ENCODE data around the gene INPP5D. TPM values are rescaled to one million over a fixed set of nuclear protein-coding genes. Genes with fewer than 3 reads are reported as not detected.

The INPP5D gene
- total RNA-seq, 4 donors from 2014 or later: 11.6 to 333 (median 26.2) TPM

- no peaks in the 10 kb centered on the region for H3K9me3 ChIP-seq
- DNase-seq: no peak
Observed at GRCh38 chr2:233060501-233060979, 398 bp downstream of the INPP5D start.

GRCh38 chr2:233060980-233061590, 943 bp downstream of the INPP5D start:
- Histone ChIP-seq H3K36me3 (no peaks in the 10 kb centered on the region), H3K27me3 (no peaks in the 10 kb centered on the region), H3K4me1 (peaks cover 0 to 33% (median 16%) of the 10 kb centered on the region in 4 donors), H3K27ac (peak overlapping the region; percentile 75 to 97 (median 82)), H3K4me3 (peak overlapping the region; percentile 53 to 70 (median 58)), H3K9me3 (no peaks in the 10 kb centered on the region)
- no peak for TF ChIP-seq POLR2A (IDR thresholded peaks at IDR 0.05)
- TF ChIP-seq CTCF (IDR thresholded peaks at IDR 0.05): no peak
- peak in 2 of 3 donors; percentile 81 to 83 for DNase-seq

More at GRCh38 chr2:233060501-233060979, 398 bp downstream of the INPP5D start:
- peak overlapping the region; percentile 53 to 70 (median 58) for H3K4me3 ChIP-seq
- peaks cover 0 to 33% (median 16%) of the 10 kb centered on the region in 4 donors for H3K4me1 ChIP-seq
- H3K27me3 ChIP-seq: no peaks in the 10 kb centered on the region
- H3K27ac ChIP-seq: peak overlapping the region; percentile 75 to 97 (median 82)
- no peaks in the 10 kb centered on the region for H3K36me3 ChIP-seq
- TF ChIP-seq POLR2A (IDR thresholded peaks at IDR 0.05) (peak in 1 of 2 donors; percentile 6), CTCF (IDR thresholded peaks at IDR 0.05) (no peak)

GRCh38 chr2:233061591-233062450, 1.7 kb downstream of the INPP5D start:
- peaks cover 0 to 33% (median 16%) of the 10 kb centered on the region in 4 donors for H3K4me1 ChIP-seq
- H3K9me3 ChIP-seq: no peaks in the 10 kb centered on the region
- H3K36me3 ChIP-seq: no peaks in the 10 kb centered on the region
- TF ChIP-seq CTCF (IDR thresholded peaks at IDR 0.05) (peak in 4 of 6 experiments; percentile 7 to 24 (median 18)), POLR2A (IDR thresholded peaks at IDR 0.05) (no peak)
- no peaks in the 10 kb centered on the region for H3K27me3 ChIP-seq
- peak overlapping the region; percentile 75 to 97 (median 82) for H3K27ac ChIP-seq
- DNase-seq: peak in 2 of 3 donors; percentile 75 to 82
- peak overlapping the region; percentile 53 to 70 (median 58) for H3K4me3 ChIP-seq

- Histone ChIP-seq H3K27me3 (no peaks in the 10 kb centered on the region), H3K9me3 (no peaks in the 10 kb centered on the region), H3K4me3 (peak overlapping the region; percentile 53 to 70 (median 58)), H3K36me3 (no peaks in the 10 kb centered on the region), H3K4me1 (peaks cover 0 to 37% (median 17%) of the 10 kb centered on the region in 4 donors), H3K27ac (peak overlapping the region; percentile 75 to 97 (median 82))
- TF ChIP-seq POLR2A (IDR thresholded peaks at IDR 0.05): no peak
- no peak for TF ChIP-seq CTCF (IDR thresholded peaks at IDR 0.05)
- no peak for DNase-seq
Observed at GRCh38 chr2:233062451-233062850, 2.3 kb downstream of the INPP5D start.

GRCh38 chr2:233062946-233063268, 2.8 kb downstream of the INPP5D start:
- Histone ChIP-seq H3K4me3 (peak overlapping the region; percentile 6 to 70 (median 58)), H3K27me3 (no peaks in the 10 kb centered on the region), H3K36me3 (no peaks in the 10 kb centered on the region), H3K9me3 (no peaks in the 10 kb centered on the region), H3K4me1 (peaks cover 0 to 37% (median 18%) of the 10 kb centered on the region in 4 donors), H3K27ac (peak overlapping the region; percentile 43 to 97 (median 78))
- TF ChIP-seq POLR2A (IDR thresholded peaks at IDR 0.05) (no peak), CTCF (IDR thresholded peaks at IDR 0.05) (no peak)
- DNase-seq: peak in 1 of 3 donors; percentile 45
